ENCODE measurements around the gene NPW.

DNA sequence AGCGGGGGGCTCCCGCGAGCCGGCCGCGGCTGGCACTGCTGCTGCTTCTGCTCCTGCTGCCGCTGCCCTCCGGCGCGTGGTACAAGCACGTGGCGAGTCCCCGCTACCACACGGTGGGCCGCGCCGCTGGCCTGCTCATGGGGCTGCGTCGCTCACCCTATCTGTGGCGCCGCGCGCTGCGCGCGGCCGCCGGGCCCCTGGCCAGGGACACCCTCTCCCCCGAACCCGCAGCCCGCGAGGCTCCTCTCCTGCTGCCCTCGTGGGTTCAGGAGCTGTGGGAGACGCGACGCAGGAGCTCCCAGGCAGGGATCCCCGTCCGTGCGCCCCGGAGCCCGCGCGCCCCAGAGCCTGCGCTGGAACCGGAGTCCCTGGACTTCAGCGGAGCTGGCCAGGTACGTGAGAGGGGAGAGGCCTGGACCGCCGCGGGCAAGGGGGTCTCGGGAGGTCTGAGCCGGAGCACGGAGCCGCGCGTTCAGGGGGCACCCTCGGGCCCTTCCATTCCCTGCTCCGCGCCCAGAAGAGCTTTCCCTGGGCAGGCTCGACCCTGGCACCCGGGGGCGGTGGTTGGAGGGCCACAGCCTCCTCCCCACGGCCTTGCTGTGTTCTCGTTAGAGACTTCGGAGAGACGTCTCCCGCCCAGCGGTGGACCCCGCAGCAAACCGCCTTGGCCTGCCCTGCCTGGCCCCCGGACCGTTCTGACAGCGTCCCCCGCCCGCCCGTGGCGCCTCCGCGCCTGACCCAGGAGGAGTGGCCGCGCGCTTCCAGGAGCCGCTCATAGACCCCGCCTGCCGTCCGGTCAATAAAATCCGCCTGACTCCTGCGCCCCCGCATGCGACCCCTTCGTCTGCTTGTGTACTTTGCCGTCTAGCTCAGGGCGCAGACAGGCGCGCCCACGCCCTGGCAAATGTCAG is 591 bp downstream of the NPW start:
- TF ChIP-seq, protein P1, sequence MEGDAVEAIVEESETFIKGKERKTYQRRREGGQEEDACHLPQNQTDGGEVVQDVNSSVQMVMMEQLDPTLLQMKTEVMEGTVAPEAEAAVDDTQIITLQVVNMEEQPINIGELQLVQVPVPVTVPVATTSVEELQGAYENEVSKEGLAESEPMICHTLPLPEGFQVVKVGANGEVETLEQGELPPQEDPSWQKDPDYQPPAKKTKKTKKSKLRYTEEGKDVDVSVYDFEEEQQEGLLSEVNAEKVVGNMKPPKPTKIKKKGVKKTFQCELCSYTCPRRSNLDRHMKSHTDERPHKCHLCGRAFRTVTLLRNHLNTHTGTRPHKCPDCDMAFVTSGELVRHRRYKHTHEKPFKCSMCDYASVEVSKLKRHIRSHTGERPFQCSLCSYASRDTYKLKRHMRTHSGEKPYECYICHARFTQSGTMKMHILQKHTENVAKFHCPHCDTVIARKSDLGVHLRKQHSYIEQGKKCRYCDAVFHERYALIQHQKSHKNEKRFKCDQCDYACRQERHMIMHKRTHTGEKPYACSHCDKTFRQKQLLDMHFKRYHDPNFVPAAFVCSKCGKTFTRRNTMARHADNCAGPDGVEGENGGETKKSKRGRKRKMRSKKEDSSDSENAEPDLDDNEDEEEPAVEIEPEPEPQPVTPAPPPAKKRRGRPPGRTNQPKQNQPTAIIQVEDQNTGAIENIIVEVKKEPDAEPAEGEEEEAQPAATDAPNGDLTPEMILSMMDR (conservative IDR thresholded peaks at IDR 0.05; ENCODE audit: low read length): no peak
- no peak for TF ChIP-seq EZH2phosphoT487 (IDR thresholded peaks at IDR 0.05; ENCODE audit: borderline replicate concordance, low read depth, low read length)

Measured in OCI-LY7 (cell line).